Epithelial cell of esophagus (primary cell): ENCODE data around the gene DNAH8.

Source experiments
- DNase-seq: peaks from one replicate; pipeline ENCODE4 v3.0.0; 2010; ENCODE audit warnings: low read depth
- H3K4me3 ChIP-seq: 2 replicates; pipeline ENCODE4 v1.5.1; 2011; ENCODE audit warnings: mild to moderate bottlenecking, low read length, control low read depth
- CTCF ChIP-seq: IDR thresholded peaks from 2 replicates; pipeline ENCODE4 v1.5.1; 2011; ENCODE audit warnings: low read depth, mild to moderate bottlenecking, low read length, control low read depth, inconsistent platforms; ENCODE audit not compliant: insufficient read depth; ENCODE audit errors: missing control alignments

DNAH8 gene

GRCh38 chr6:38802497-38802896 is 87.4 kb downstream of the DNAH8 start:
- DNase-seq, result no peak
- no peak overlapping the region for H3K4me3 ChIP-seq
- TF ChIP-seq CTCF, result no peak

- no peak for TF ChIP-seq CTCF
- H3K4me3 ChIP-seq, result no peak overlapping the region
- no peak for DNase-seq
Measured at GRCh38 chr6:38803129-38803528, 88.0 kb downstream of the DNAH8 start.

- no peak for TF ChIP-seq CTCF
- no peak for DNase-seq
- no peak overlapping the region for H3K4me3 ChIP-seq
Measured at GRCh38 chr6:38804358-38804757, 89.2 kb downstream of the DNAH8 start.

GRCh38 chr6:38805127-38805655 is 90.1 kb downstream of the DNAH8 start:
- DNase-seq, result no peak
- TF ChIP-seq CTCF, result no peak
- H3K4me3 ChIP-seq, result no peak overlapping the region

- no peak for DNase-seq
Measured at GRCh38 chr6:38805692-38806091, 90.6 kb downstream of the DNAH8 start.

GRCh38 chr6:38806271-38806670 is 91.2 kb downstream of the DNAH8 start:
- TF ChIP-seq CTCF, result peak; percentile 18

More at GRCh38 chr6:38805692-38806091, 90.6 kb downstream of the DNAH8 start:
- no peak overlapping the region for H3K4me3 ChIP-seq
- no peak for TF ChIP-seq CTCF

GRCh38 chr6:38806833-38807232 is 91.7 kb downstream of the DNAH8 start:
- no peak for DNase-seq
- no peak for TF ChIP-seq CTCF
- H3K4me3 ChIP-seq, result no peak overlapping the region

More at GRCh38 chr6:38806271-38806670, 91.2 kb downstream of the DNAH8 start:
- no peak overlapping the region for H3K4me3 ChIP-seq
- DNase-seq, result no peak
